ENCODE data around the gene CCDC142.

The CCDC142 gene

DNA sequence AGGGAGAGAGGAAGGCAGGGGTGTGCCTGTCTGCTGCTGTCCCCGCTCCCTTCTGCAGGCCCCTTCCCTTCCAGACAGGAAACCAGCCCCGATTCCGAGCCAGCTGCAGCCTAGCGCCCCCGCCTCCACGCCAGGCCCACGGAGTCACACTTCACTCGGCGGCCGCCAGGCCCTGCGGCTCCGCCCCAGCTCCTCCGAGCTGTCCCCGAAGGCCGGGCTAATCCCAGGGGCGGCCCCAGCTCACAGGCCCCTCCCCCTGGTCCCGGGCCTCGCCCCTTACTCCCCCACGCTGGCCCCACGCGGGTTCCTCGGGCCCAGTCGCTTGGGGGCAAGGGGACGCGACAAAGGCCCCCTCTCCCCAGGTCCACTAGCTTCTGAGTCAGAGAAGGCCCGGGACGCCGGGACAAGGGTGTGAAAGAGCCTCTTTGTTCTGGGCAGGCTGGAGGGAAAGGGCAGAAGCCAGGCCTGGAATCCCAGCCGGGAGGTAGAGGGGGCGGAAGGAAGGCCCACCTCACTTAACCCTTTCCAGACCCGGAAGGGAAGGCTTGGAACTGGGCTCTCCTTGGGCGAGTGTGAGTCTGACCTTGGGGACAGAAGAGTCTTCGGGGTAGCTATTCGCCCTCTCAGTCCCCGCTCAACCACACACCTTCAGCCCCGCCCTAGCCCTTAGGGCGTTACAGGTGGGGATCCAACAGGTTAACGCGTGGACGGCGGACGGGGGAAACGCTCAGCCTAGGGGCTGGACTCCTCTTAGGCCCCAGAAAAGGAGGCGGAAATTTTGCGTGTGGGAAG lies 42.2 kb downstream of the CCDC142 start:
- WGBS, 2 experiments: 0 to 1% methylated on average over 45 of the region's 45 CpGs

DNA sequence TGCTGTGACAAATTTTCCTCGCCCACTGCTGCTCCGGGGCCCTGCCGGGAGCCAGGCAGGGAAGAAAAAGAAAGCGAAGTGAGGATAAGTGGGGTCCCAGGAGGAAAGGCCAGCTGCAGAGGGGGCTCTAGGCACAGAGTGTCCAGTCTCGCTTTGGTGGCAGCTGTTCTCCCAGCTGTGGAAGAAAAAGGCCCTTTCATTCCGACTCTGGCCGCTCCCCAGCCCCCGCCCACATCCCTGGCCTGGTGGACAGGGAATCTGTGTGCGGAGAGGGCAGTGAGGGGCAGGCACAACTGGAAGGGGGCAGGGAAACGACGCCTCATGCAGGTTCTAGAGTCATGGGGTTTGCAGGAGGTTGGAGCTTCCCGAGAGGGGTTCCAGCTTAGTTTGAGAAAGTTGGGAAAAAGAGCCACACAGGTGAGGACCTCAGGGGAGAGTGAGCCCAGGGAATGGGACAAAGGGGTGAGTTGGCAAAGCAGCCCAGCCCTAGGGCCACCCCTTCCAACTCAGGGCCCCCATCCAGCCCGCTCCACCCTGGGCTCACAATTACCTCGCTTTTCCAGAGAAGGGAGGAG lies 42.9 kb downstream of the CCDC142 start:
- Histone ChIP-seq H3K9me3 (ENCODE audit: control insufficient read depth, low read length) (no peaks in the 10 kb centered on the region), H3K4me1 (ENCODE audit: control insufficient read depth, insufficient read depth, low read length) (peaks cover 27% of the 10 kb centered on the region), H3K27me3 (ENCODE audit: control insufficient read depth, insufficient read depth, low read length, poor library complexity, severe bottlenecking) (peaks cover 32% of the 10 kb centered on the region), H3K27ac (ENCODE audit: insufficient read depth, low read depth, low read length, poor library complexity, severe bottlenecking) (peak overlapping the region; percentile 97), H3K4me3 (ENCODE audit: insufficient read depth, low read depth, low read length) (peak overlapping the region; percentile 64), H3K36me3 (ENCODE audit: control insufficient read depth, insufficient read depth, low read length) (no peaks in the 10 kb centered on the region)
- WGBS, 2 experiments: 15 to 20% methylated on average over 14 of the region's 14 CpGs

More for the DNA sequence above, 42.2 kb downstream of the CCDC142 start:
- H3K4me1 ChIP-seq (ENCODE audit: control insufficient read depth, insufficient read depth, low read length): peaks cover 27% of the 10 kb centered on the region
- no peaks in the 10 kb centered on the region for H3K36me3 ChIP-seq (ENCODE audit: control insufficient read depth, insufficient read depth, low read length)
- peak overlapping the region; percentile 64 for H3K4me3 ChIP-seq (ENCODE audit: insufficient read depth, low read depth, low read length)
- H3K27ac ChIP-seq (ENCODE audit: insufficient read depth, low read depth, low read length, poor library complexity, severe bottlenecking): peak overlapping the region; percentile 97
- no peaks in the 10 kb centered on the region for H3K9me3 ChIP-seq (ENCODE audit: control insufficient read depth, low read length)
- peaks cover 34% of the 10 kb centered on the region for H3K27me3 ChIP-seq (ENCODE audit: control insufficient read depth, insufficient read depth, low read length, poor library complexity, severe bottlenecking)

DNA sequence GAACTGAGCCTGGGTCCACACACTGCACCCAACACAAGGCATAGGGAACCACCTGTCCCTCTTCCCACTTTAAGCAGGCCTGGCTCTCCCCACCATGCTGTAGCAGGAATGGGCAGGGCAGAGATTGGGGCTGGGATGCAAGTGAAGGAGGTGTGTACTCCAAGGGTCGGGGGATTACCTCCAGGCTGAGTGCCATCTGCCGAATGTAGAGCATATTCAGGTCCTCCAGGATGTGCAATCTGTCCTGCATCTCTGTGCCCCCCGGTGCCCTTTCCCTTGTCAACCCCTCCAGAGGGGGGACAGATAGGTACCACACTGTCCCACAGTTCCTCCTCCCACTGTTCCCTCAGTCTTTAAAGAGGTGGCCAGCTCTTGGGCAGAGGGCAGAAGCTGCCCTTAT lies 43.4 kb downstream of the CCDC142 start:
- 64 to 67% methylated on average over 3 of the region's 3 CpGs for WGBS, 2 experiments
- peaks cover 27% of the 10 kb centered on the region for H3K27me3 ChIP-seq (ENCODE audit: control insufficient read depth, insufficient read depth, low read length, poor library complexity, severe bottlenecking)
- H3K9me3 ChIP-seq (ENCODE audit: control insufficient read depth, low read length): no peaks in the 10 kb centered on the region
- H3K4me3 ChIP-seq (ENCODE audit: insufficient read depth, low read depth, low read length): peak overlapping the region; percentile 64
- H3K36me3 ChIP-seq (ENCODE audit: control insufficient read depth, insufficient read depth, low read length): no peaks in the 10 kb centered on the region
- peak overlapping the region; percentile 97 for H3K27ac ChIP-seq (ENCODE audit: insufficient read depth, low read depth, low read length, poor library complexity, severe bottlenecking)
- peaks cover 27% of the 10 kb centered on the region for H3K4me1 ChIP-seq (ENCODE audit: control insufficient read depth, insufficient read depth, low read length)

DNA sequence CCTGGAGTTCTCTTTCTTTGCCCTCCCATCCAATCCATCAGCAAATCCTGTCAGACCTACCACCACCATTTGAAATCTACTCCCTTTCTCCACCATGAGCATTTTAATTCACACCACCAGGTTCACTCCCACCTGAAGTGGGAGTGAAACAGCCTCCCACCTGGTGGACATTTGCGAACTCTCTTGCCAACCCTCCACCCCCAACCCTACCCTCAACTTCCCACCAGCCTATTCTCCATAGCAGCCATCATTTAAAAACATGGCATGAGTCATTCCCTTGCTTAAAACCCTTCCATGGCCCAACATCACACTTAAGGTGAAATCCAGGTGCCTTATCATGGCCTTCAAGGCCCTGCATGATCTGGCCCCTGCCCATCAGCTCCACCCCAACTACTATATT lies 44.5 kb downstream of the CCDC142 start:
- WGBS, 2 experiments: 90 to 91% methylated on average over 1 of the region's 1 CpG
- Histone ChIP-seq H3K36me3 (ENCODE audit: control insufficient read depth, insufficient read depth, low read length) (no peaks in the 10 kb centered on the region), H3K27ac (ENCODE audit: insufficient read depth, low read depth, low read length, poor library complexity, severe bottlenecking) (no peak overlapping the region), H3K4me1 (ENCODE audit: control insufficient read depth, insufficient read depth, low read length) (peaks cover 27% of the 10 kb centered on the region), H3K27me3 (ENCODE audit: control insufficient read depth, insufficient read depth, low read length, poor library complexity, severe bottlenecking) (peaks cover 23% of the 10 kb centered on the region), H3K9me3 (ENCODE audit: control insufficient read depth, low read length) (no peaks in the 10 kb centered on the region), H3K4me3 (ENCODE audit: insufficient read depth, low read depth, low read length) (no peak overlapping the region)

DNA sequence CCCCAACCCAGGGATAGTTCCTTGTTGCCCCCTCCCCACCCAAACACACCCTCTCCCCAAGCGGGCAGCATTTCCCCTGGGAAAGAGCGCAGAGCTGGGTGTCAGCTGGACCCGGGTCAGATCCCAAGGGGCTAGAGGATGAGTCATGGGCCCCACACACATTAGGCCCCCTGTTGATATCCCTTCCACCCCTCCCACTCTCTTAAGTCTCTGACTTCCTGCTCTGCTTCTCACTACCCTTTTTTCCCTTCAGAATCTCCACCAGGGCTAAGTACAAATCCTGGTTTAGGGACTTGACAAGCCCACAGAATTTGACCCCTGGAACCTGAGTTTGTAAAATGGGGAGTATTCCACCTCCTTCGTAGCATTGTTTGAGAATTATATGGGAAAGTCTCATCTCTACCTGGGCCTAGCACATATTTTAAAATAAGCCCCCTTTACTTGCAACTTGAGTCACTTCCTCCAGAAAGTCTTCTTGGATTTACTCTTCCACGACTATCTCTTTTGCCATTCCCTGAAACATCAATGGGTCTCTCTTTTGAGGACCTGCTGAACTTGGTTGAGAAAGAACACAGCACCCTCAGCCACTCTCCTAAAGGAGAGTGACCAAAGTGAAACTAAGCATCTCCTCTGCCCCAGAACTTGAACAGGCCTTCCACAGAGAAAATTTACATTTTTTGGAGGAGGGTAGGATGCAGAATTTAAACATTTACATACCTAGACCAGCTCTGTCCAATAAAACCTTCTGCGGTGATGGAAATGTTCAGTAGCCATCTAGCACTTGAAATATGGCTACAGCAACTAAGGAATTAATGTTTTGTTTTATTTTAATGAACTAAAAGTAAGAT lies 45.7 kb downstream of the CCDC142 start:
- H3K36me3 ChIP-seq (ENCODE audit: control insufficient read depth, insufficient read depth, low read length): peaks cover 7% of the 10 kb centered on the region
- 76 to 80% methylated on average over 5 to 6 of the region's 6 CpGs for WGBS, 2 experiments
- H3K9me3 ChIP-seq (ENCODE audit: control insufficient read depth, low read length): no peaks in the 10 kb centered on the region
- peaks cover 13% of the 10 kb centered on the region for H3K27me3 ChIP-seq (ENCODE audit: control insufficient read depth, insufficient read depth, low read length, poor library complexity, severe bottlenecking)
- H3K4me3 ChIP-seq (ENCODE audit: insufficient read depth, low read depth, low read length): no peak overlapping the region
- H3K4me1 ChIP-seq (ENCODE audit: control insufficient read depth, insufficient read depth, low read length): peaks cover 22% of the 10 kb centered on the region
- H3K27ac ChIP-seq (ENCODE audit: insufficient read depth, low read depth, low read length, poor library complexity, severe bottlenecking): no peak overlapping the region

DNA sequence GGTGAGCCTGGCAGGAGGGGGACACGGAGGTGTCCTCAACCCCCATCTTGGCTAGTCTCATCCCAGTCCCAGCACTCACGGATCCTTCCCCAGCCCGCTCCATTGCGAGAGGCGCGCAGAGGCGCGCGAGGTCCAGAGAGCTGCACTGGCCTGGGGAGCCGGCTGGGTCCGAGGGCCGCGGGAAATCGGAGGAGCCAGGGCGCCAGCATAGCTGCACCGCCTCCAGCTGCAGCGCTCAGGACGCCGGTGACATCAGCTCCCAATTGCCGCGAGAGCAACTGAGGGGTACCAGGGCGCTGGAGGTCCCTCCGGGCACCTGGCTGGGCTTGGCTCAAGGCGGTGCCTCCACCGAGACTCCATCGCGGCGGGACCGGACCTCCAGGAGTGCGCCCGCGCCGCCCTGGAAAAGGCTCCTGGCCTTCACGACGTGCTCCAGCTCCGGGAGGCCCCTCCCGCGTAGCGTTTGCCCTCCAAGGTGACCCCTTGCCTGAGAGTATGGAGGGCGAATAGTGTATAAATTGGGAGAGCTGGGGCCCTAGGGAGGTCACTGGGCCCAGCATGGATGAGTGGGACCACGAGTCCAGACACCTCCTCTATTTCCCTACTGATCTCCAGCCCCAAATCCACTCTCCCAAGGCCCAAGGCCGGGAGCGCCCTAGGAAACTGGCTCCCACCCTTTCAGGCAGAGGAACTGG lies 46.5 kb downstream of the CCDC142 start:
- H3K27me3 ChIP-seq (ENCODE audit: control insufficient read depth, insufficient read depth, low read length, poor library complexity, severe bottlenecking): peaks cover 5% of the 10 kb centered on the region
- H3K9me3 ChIP-seq (ENCODE audit: control insufficient read depth, low read length): no peaks in the 10 kb centered on the region
- peaks cover 7% of the 10 kb centered on the region for H3K36me3 ChIP-seq (ENCODE audit: control insufficient read depth, insufficient read depth, low read length)
- peaks cover 17% of the 10 kb centered on the region for H3K4me1 ChIP-seq (ENCODE audit: control insufficient read depth, insufficient read depth, low read length)
- H3K4me3 ChIP-seq (ENCODE audit: insufficient read depth, low read depth, low read length): no peak overlapping the region
- 95% methylated on average over 43 of the region's 43 CpGs for WGBS, 2 experiments
- H3K27ac ChIP-seq (ENCODE audit: insufficient read depth, low read depth, low read length, poor library complexity, severe bottlenecking): no peak overlapping the region

DNA sequence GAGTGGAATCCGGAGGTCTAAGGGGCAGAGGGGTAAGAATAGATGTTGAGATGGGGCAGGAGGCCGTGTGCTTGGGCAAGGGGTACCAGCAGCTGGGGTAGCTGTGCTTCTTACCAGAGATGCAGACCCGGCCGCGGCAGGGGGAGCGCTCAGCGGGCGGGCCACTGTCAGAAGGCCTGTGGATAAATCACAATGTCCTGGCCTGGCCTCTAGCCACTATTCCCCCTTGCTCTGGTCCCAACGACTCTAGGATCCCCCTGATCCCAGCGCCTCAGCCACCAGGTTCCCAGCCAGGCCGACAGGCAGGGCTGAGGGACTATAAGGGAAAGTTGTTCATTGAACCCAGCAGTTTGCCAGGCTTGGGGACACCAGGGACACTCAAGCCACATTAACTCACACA lies 52.3 kb downstream of the CCDC142 start:
- no peak overlapping the region for H3K4me3 ChIP-seq (ENCODE audit: insufficient read depth, low read depth, low read length)
- H3K9me3 ChIP-seq (ENCODE audit: control insufficient read depth, low read length): no peaks in the 10 kb centered on the region
- 94 to 95% methylated on average over 11 of the region's 11 CpGs for WGBS, 2 experiments
- no peaks in the 10 kb centered on the region for H3K4me1 ChIP-seq (ENCODE audit: control insufficient read depth, insufficient read depth, low read length)
- H3K36me3 ChIP-seq (ENCODE audit: control insufficient read depth, insufficient read depth, low read length): peaks cover 25% of the 10 kb centered on the region
- no peak overlapping the region for H3K27ac ChIP-seq (ENCODE audit: insufficient read depth, low read depth, low read length, poor library complexity, severe bottlenecking)
- H3K27me3 ChIP-seq (ENCODE audit: control insufficient read depth, insufficient read depth, low read length, poor library complexity, severe bottlenecking): no peaks in the 10 kb centered on the region

DNA sequence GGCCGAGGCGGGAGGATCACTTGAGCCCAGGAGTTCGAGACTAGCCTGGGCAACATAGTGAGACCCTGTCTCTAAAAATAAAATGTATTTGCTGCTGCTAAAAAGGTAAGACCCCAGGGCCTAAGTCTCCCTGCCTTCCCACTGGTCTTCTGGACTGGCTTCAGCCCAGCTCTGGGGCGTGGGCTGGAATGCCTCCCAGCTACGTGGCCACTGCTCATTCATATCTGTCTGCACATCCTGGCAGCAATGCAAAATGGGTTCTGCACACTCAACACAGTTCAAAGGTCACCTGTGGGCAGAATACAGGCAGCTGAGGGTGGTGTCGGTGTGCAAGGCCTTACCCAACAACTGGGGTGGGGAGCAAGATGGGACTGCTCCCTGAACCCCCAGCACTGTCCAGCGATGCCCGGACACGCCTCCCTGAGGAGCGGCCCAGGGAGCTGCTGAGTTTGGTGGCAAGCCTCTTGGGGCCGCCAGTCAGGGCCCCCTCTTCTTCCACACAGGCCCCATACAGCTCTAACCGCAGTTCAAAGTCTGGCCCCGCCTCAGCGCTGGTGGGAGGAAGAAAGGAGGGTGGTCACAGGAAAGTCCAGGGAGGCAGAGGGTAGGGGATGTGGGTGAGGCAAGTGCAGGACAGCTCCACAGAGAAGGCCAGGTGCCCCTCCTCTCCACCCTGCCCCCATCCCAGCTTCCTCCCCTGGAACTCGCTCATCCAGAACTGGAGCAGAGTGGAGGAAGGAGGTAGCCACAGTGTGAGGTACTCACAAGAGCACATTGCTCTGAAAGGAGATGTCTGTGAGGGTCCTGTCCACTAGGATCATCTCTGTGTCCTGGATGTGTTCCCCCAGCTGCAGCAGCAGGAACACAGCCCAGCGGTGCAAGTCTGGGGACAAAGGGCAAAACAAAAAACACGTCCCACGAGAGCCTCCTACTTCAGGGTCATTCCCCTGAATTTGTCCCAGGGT lies 53.0 kb downstream of the CCDC142 start:
- Histone ChIP-seq H3K27ac (ENCODE audit: insufficient read depth, low read depth, low read length, poor library complexity, severe bottlenecking) (no peak overlapping the region), H3K4me1 (ENCODE audit: control insufficient read depth, insufficient read depth, low read length) (no peaks in the 10 kb centered on the region), H3K36me3 (ENCODE audit: control insufficient read depth, insufficient read depth, low read length) (peaks cover 31% of the 10 kb centered on the region), H3K4me3 (ENCODE audit: insufficient read depth, low read depth, low read length) (no peak overlapping the region), H3K27me3 (ENCODE audit: control insufficient read depth, insufficient read depth, low read length, poor library complexity, severe bottlenecking) (no peaks in the 10 kb centered on the region), H3K9me3 (ENCODE audit: control insufficient read depth, low read length) (no peaks in the 10 kb centered on the region)
- WGBS, 2 experiments: 93 to 95% methylated on average over 18 of the region's 18 CpGs

DNA sequence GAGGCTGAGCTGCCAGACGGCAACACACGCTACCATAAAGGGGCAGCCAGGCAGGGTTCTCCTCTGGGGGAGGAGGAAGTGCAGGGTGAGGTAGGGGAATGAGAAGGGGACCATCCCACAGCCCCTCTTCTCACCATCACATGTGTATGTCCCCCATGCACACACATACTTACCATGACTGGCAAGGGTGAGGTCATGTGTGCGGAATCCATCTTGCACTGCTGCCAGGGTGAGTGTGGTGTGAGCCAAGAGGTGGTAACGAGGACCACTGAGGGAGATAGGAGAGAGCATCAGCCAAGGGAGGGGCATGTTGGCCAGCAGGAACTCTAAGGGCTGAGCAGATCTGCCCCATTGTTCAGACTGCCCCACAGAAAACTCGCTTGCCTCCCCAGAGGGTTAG lies 54.1 kb downstream of the CCDC142 start:
- H3K27ac ChIP-seq (ENCODE audit: insufficient read depth, low read depth, low read length, poor library complexity, severe bottlenecking): no peak overlapping the region
- no peaks in the 10 kb centered on the region for H3K9me3 ChIP-seq (ENCODE audit: control insufficient read depth, low read length)
- 93 to 96% methylated on average over 5 of the region's 5 CpGs for WGBS, 2 experiments
- H3K4me3 ChIP-seq (ENCODE audit: insufficient read depth, low read depth, low read length): no peak overlapping the region
- H3K27me3 ChIP-seq (ENCODE audit: control insufficient read depth, insufficient read depth, low read length, poor library complexity, severe bottlenecking): no peaks in the 10 kb centered on the region
- H3K36me3 ChIP-seq (ENCODE audit: control insufficient read depth, insufficient read depth, low read length): peaks cover 31% of the 10 kb centered on the region
- no peaks in the 10 kb centered on the region for H3K4me1 ChIP-seq (ENCODE audit: control insufficient read depth, insufficient read depth, low read length)

All from ectodermal cell (in vitro differentiated cells).